Measurements from ENCODE around the gene ARHGEF28.

Gene ARHGEF28

DNA sequence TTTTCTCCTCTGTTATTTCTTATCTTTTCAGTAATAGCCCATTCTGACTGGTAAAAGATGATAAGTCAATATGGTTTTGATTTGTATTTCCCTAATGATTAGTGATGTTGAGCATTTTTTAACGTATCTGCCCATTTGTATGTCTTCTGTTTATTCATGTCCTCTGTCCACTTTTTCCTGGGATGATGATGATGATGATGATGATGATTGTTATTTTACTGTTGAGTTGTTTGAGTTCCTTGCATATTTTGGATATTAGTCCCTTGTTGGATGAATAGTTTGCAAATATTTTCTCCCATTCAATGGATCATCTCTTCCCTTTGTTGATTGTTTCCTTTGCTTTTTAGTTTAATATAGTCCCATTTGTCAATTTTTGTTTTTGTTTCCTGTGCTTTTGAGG, 33.4 kb upstream of the ARHGEF28 start:
- no peak for ATAC-seq
- TF ChIP-seq ZNF70 (CRISPR knock-in tag; IDR thresholded peaks at IDR 0.05) (no peak), TCF4 (CRISPR knock-in tag; IDR thresholded peaks at IDR 0.05; ENCODE audit: borderline replicate concordance) (no peak), ARNTL (CRISPR knock-in tag; IDR thresholded peaks at IDR 0.05; ENCODE audit: borderline replicate concordance, low read depth) (no peak), CREB5 (CRISPR knock-in tag; IDR thresholded peaks at IDR 0.05; ENCODE audit: low read depth) (no peak), BACH2 (CRISPR knock-in tag; IDR thresholded peaks at IDR 0.05; ENCODE audit: borderline replicate concordance) (no peak), OSR1 (CRISPR knock-in tag; IDR thresholded peaks at IDR 0.05) (no peak), TOX (CRISPR knock-in tag; IDR thresholded peaks at IDR 0.05; ENCODE audit: borderline replicate concordance) (no peak), GLIS3 (CRISPR knock-in tag; IDR thresholded peaks at IDR 0.05) (no peak), RARB (CRISPR knock-in tag; IDR thresholded peaks at IDR 0.05) (no peak), PPARA (CRISPR knock-in tag; IDR thresholded peaks at IDR 0.05; ENCODE audit: borderline replicate concordance) (no peak), ISL1 (CRISPR knock-in tag; IDR thresholded peaks at IDR 0.05) (no peak), ZNF8 (CRISPR knock-in tag; IDR thresholded peaks at IDR 0.05) (no peak), ESRRG (CRISPR knock-in tag; IDR thresholded peaks at IDR 0.05) (no peak), ZC3H10 (CRISPR knock-in tag; IDR thresholded peaks at IDR 0.05) (no peak), CSDC2 (CRISPR knock-in tag; IDR thresholded peaks at IDR 0.05) (no peak), ZNF565 (CRISPR knock-in tag; conservative IDR thresholded peaks at IDR 0.05; ENCODE audit: low read depth) (no peak)
- TF ChIP-seq, protein P1, sequence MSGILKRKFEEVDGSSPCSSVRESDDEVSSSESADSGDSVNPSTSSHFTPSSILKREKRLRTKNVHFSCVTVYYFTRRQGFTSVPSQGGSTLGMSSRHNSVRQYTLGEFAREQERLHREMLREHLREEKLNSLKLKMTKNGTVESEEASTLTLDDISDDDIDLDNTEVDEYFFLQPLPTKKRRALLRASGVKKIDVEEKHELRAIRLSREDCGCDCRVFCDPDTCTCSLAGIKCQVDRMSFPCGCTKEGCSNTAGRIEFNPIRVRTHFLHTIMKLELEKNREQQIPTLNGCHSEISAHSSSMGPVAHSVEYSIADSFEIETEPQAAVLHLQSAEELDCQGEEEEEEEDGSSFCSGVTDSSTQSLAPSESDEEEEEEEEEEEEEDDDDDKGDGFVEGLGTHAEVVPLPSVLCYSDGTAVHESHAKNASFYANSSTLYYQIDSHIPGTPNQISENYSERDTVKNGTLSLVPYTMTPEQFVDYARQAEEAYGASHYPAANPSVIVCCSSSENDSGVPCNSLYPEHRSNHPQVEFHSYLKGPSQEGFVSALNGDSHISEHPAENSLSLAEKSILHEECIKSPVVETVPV (CRISPR knock-in tag; IDR thresholded peaks at IDR 0.05), result no peak
- TF ChIP-seq, protein P2, sequence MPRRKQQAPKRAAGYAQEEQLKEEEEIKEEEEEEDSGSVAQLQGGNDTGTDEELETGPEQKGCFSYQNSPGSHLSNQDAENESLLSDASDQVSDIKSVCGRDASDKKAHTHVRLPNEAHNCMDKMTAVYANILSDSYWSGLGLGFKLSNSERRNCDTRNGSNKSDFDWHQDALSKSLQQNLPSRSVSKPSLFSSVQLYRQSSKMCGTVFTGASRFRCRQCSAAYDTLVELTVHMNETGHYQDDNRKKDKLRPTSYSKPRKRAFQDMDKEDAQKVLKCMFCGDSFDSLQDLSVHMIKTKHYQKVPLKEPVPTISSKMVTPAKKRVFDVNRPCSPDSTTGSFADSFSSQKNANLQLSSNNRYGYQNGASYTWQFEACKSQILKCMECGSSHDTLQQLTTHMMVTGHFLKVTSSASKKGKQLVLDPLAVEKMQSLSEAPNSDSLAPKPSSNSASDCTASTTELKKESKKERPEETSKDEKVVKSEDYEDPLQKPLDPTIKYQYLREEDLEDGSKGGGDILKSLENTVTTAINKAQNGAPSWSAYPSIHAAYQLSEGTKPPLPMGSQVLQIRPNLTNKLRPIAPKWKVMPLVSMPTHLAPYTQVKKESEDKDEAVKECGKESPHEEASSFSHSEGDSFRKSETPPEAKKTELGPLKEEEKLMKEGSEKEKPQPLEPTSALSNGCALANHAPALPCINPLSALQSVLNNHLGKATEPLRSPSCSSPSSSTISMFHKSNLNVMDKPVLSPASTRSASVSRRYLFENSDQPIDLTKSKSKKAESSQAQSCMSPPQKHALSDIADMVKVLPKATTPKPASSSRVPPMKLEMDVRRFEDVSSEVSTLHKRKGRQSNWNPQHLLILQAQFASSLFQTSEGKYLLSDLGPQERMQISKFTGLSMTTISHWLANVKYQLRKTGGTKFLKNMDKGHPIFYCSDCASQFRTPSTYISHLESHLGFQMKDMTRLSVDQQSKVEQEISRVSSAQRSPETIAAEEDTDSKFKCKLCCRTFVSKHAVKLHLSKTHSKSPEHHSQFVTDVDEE (CRISPR knock-in tag; IDR thresholded peaks at IDR 0.05), result no peak
- TF ChIP-seq, protein P3, sequence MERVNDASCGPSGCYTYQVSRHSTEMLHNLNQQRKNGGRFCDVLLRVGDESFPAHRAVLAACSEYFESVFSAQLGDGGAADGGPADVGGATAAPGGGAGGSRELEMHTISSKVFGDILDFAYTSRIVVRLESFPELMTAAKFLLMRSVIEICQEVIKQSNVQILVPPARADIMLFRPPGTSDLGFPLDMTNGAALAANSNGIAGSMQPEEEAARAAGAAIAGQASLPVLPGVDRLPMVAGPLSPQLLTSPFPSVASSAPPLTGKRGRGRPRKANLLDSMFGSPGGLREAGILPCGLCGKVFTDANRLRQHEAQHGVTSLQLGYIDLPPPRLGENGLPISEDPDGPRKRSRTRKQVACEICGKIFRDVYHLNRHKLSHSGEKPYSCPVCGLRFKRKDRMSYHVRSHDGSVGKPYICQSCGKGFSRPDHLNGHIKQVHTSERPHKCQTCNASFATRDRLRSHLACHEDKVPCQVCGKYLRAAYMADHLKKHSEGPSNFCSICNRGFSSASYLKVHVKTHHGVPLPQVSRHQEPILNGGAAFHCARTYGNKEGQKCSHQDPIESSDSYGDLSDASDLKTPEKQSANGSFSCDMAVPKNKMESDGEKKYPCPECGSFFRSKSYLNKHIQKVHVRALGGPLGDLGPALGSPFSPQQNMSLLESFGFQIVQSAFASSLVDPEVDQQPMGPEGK (CRISPR knock-in tag; IDR thresholded peaks at IDR 0.05; ENCODE audit: borderline replicate concordance), result no peak

GRCh38 chr5:73596705-73597328, 29.2 kb upstream of the ARHGEF28 start:
- peak; percentile 56; the same call in 2 of the 3 replicates for ATAC-seq
- TF ChIP-seq, protein P3 (CRISPR knock-in tag; IDR thresholded peaks at IDR 0.05; ENCODE audit: borderline replicate concordance), result no peak
- TF ChIP-seq ISL1 (CRISPR knock-in tag; IDR thresholded peaks at IDR 0.05) (no peak), SNAI2 (CRISPR knock-in tag; IDR thresholded peaks at IDR 0.05) (no peak), CSDC2 (CRISPR knock-in tag; IDR thresholded peaks at IDR 0.05) (no peak), ZC3H10 (CRISPR knock-in tag; IDR thresholded peaks at IDR 0.05) (no peak), ZNF8 (CRISPR knock-in tag; IDR thresholded peaks at IDR 0.05) (no peak), GLIS3 (CRISPR knock-in tag; IDR thresholded peaks at IDR 0.05) (no peak)
- TF ChIP-seq, protein P2 (CRISPR knock-in tag; IDR thresholded peaks at IDR 0.05), result no peak
- TF ChIP-seq, protein P1 (CRISPR knock-in tag; IDR thresholded peaks at IDR 0.05), result no peak
